A673 (cell line): Measurements from ENCODE around the gene BMP4. TPM values are rescaled to one million over a fixed set of nuclear protein-coding genes. Genes with fewer than 3 reads are reported as not detected.
"Not testable (repeated sequence)": the region's sequence is repeated elsewhere in the genome, so short reads cannot be mapped to it uniquely, and the experiment has no call there.

ENCODE experiments used
- BruUV-seq: library from RNA; stranded (reverse); fragments of 400-500 nt; replicated peaks from 2 replicates; lab custom pipeline; 2021; lab: Mats Ljungman, UMichigan
- CTCF ChIA-PET: fragments of 300-600 bp; sonication (Branson Sonifier 250); formaldehyde crosslinking; loops from one replicate; lab custom pipeline; 2022; ENCODE audit warnings: antibody characterized with exemption; lab: Charles Lee
- POLR2A ChIA-PET: fragments of 300-600 bp; sonication (Branson Sonifier 250); formaldehyde crosslinking; loops from one replicate; lab custom pipeline; 2022; ENCODE audit warnings: antibody characterized with exemption; ENCODE audit not compliant: low non-redundant PET; lab: Charles Lee
- DNase-seq: peaks from one replicate; pipeline ENCODE4 v3.0.0-alpha.2; 2015; ENCODE audit warnings: low spot score
- H3K27ac ChIP-seq: fragments of 200-600 bp; sonication (generic); 2 replicates; pipeline ENCODE4 v1.5.1; 2016; ENCODE audit warnings: mixed run types, low read depth, mild to moderate bottlenecking, mixed read lengths, antibody characterized with exemption, low read length; ENCODE audit not compliant: poor library complexity, severe bottlenecking
- H3K27me3 ChIP-seq: fragments of 200-600 bp; sonication (generic); replicated peaks from 2 replicates; pipeline ENCODE4 v1.6.1; 2017; ENCODE audit warnings: mixed run types, low read depth, mild to moderate bottlenecking, mixed read lengths, antibody characterized with exemption, low read length; ENCODE audit not compliant: insufficient read depth, poor library complexity
- H3K36me3 ChIP-seq: fragments of 200-600 bp; sonication (generic); 2 replicates; pipeline ENCODE4 v1.6.1; 2016; ENCODE audit warnings: mixed run types, mild to moderate bottlenecking, mixed read lengths, antibody characterized with exemption, low read length; ENCODE audit not compliant: insufficient read depth, poor library complexity, severe bottlenecking
- H3K4me1 ChIP-seq: fragments of 200-600 bp; sonication (generic); 2 replicates; pipeline ENCODE4 v1.6.1; 2017; ENCODE audit warnings: mixed run types, mild to moderate bottlenecking, mixed read lengths, antibody characterized with exemption, low read length; ENCODE audit not compliant: insufficient read depth, poor library complexity, severe bottlenecking
- H3K4me3 ChIP-seq: fragments of 200-600 bp; sonication (generic); 2 replicates; pipeline ENCODE4 v1.5.1; 2016; ENCODE audit warnings: low read depth, mixed run types, mild to moderate bottlenecking, mixed read lengths, low read length; ENCODE audit not compliant: poor library complexity, severe bottlenecking
- H3K9me3 ChIP-seq: fragments of 200-600 bp; sonication (generic); 2 replicates; pipeline ENCODE4 v1.6.1; 2016; ENCODE audit warnings: mixed run types, low read depth, mild to moderate bottlenecking, mixed read lengths, antibody characterized with exemption, low read length; ENCODE audit not compliant: poor library complexity, severe bottlenecking
- EZH2 ChIP-seq: fragments of 200-600 bp; sonication (generic); IDR thresholded peaks from 2 replicates; pipeline ENCODE4 v1.6.1; 2017; ENCODE audit warnings: borderline replicate concordance, low read depth, mild to moderate bottlenecking, mixed read lengths, antibody characterized with exemption, low read length; ENCODE audit not compliant: poor library complexity, severe bottlenecking
- intact Hi-C: fragments of 100-400 bp; cut with micrococcal nuclease; formaldehyde crosslinking; loops from one replicate; pipeline ENCODE4 v1.10.0; 2022; ENCODE audit not compliant: unreplicated experiment
- total RNA-seq: library from RNA; stranded (reverse); gene quantifications from 2 replicates; pipeline ENCODE4 v1.2.3, GENCODE V29; 2021
- TF ChIP-seq, protein P1 (sequence below): fragments of 300-800, 200-600 bp; sonication (generic); conservative IDR thresholded peaks from 2 replicates; pipeline ENCODE4 v1.5.1; 2017; ENCODE audit warnings: low read depth, mild to moderate bottlenecking, antibody characterized with exemption, low read length, moderate library complexity, mixed read lengths

The BMP4 gene
- total RNA-seq, 1 experiment from 2014 or later = not detected

DNA sequence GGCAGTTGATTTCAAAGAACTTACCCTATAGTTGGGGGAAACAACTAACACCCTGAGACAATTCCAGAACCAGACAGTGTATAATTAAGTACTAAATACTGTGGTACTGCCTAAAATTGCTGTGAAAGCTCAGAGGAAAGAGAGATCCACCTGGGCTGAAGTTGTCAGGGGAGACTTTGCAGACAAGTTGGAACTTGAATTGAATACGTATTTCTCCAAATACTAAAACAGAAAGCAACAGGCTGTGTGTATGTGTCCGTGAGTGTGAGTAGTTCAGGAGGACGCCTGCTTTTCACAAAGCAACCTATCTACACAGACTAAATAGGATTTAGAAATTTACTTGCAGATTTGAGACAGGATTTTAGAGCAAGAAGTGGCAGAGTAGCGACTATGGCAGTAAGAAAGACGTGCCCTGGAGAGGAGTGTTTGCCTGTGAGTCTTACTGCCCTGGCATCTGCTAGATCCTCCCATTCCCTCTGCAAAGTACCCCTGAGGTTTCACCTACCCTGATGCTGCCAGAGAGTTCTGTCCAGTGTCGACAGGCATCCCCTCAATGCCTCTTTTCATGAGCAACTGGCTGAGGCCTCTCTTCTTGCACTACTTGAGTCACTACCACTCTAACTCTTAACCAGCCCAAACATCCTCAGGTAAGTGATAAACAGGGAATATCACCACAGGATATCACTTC, 37.4 kb upstream of the BMP4 start:
- ChIA-PET POLR2A (no interaction called here), CTCF (no interaction called here)
- Histone ChIP-seq H3K27me3 (no peaks in the 10 kb centered on the region), H3K4me3 (no peak overlapping the region), H3K27ac (no peak overlapping the region), H3K9me3 (no peaks in the 10 kb centered on the region), H3K4me1 (no peaks in the 10 kb centered on the region), H3K36me3 (no peaks in the 10 kb centered on the region)
- no peak for DNase-seq
- no TSS peak for BruUV-seq
- no peak for TF ChIP-seq EZH2
- TF ChIP-seq, protein P1, sequence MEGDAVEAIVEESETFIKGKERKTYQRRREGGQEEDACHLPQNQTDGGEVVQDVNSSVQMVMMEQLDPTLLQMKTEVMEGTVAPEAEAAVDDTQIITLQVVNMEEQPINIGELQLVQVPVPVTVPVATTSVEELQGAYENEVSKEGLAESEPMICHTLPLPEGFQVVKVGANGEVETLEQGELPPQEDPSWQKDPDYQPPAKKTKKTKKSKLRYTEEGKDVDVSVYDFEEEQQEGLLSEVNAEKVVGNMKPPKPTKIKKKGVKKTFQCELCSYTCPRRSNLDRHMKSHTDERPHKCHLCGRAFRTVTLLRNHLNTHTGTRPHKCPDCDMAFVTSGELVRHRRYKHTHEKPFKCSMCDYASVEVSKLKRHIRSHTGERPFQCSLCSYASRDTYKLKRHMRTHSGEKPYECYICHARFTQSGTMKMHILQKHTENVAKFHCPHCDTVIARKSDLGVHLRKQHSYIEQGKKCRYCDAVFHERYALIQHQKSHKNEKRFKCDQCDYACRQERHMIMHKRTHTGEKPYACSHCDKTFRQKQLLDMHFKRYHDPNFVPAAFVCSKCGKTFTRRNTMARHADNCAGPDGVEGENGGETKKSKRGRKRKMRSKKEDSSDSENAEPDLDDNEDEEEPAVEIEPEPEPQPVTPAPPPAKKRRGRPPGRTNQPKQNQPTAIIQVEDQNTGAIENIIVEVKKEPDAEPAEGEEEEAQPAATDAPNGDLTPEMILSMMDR = no peak
- intact Hi-C loops = no loop called here

DNA sequence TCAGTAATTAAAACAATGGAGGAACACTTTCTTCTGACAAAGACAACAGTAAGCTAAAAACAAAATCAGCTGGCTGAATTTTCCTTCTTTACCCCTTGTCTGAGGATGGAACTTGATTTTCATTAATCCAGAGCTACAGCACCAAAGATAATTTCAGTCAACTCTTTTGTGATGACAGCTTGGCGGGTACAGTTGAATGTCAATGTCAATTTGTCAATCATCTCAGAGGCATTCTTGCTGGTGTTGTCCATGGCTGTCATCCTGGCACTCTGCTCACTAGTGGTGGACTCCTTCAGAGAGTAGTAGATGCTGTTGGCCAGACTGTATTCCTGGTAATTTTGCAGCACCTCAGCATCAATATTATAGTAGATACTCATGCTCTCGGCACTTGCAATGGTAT, 34.4 kb upstream of the BMP4 start:
- Histone ChIP-seq H3K4me1 (no peaks in the 10 kb centered on the region), H3K9me3 (no peaks in the 10 kb centered on the region), H3K27me3 (no peaks in the 10 kb centered on the region), H3K36me3 (no peaks in the 10 kb centered on the region), H3K27ac (no peak overlapping the region), H3K4me3 (no peak overlapping the region)
- POLR2A ChIA-PET = no interaction called here
- TF ChIP-seq EZH2 = no peak
- no peak for DNase-seq
- CTCF ChIA-PET = no interaction called here
- no TSS peak for BruUV-seq
- intact Hi-C loops = no loop called here

- H3K4me3 ChIP-seq, BruUV-seq, H3K27me3 ChIP-seq, DNase-seq, H3K4me1 ChIP-seq, H3K36me3 ChIP-seq, H3K27ac ChIP-seq, POLR2A ChIA-PET, CTCF ChIA-PET, intact Hi-C loops, H3K9me3 ChIP-seq: not testable (repeated sequence)
Measured at GRCh38 chr14:53986718-53987117, 30.1 kb upstream of the BMP4 start.

DNA sequence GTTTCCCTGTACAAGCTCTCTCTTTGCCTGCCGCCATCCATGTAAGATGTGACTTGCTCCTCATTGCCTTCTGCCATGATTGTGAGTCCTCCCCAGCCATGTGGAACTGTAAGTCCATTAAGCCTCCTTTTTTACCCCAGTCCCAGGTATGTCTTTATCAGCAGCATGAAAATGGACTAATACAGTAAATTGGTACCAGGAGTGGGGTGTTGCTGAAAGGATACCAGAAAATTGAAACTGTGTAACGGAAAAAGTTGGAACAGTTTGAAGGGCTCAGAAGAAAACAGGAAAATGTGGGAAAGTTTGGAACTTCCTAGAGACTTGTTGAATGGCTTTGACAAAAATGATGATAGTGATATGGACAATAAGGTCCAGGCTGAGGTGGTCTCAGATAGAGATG, 28.3 kb upstream of the BMP4 start:
- H3K4me1 ChIP-seq, CTCF ChIA-PET, intact Hi-C loops, H3K27ac ChIP-seq, H3K4me3 ChIP-seq, BruUV-seq, DNase-seq, H3K9me3 ChIP-seq, H3K36me3 ChIP-seq, POLR2A ChIA-PET, H3K27me3 ChIP-seq: not testable (repeated sequence)
